GM12873 (cell line): ENCODE results near the gene SAA2.
A peak's percentile ranks its signal among the peaks of the same experiment; 100 is the strongest.

Experiments used
- TF ChIP-seq, protein P1 (sequence below): IDR thresholded peaks from 2 replicates; pipeline ENCODE4 v1.5.1; 2012; ENCODE audit warnings: low read depth, mild to moderate bottlenecking, moderate library complexity, low read length, control low read depth; ENCODE audit not compliant: insufficient read depth; ENCODE audit errors: missing control alignments

SAA2 gene

DNA sequence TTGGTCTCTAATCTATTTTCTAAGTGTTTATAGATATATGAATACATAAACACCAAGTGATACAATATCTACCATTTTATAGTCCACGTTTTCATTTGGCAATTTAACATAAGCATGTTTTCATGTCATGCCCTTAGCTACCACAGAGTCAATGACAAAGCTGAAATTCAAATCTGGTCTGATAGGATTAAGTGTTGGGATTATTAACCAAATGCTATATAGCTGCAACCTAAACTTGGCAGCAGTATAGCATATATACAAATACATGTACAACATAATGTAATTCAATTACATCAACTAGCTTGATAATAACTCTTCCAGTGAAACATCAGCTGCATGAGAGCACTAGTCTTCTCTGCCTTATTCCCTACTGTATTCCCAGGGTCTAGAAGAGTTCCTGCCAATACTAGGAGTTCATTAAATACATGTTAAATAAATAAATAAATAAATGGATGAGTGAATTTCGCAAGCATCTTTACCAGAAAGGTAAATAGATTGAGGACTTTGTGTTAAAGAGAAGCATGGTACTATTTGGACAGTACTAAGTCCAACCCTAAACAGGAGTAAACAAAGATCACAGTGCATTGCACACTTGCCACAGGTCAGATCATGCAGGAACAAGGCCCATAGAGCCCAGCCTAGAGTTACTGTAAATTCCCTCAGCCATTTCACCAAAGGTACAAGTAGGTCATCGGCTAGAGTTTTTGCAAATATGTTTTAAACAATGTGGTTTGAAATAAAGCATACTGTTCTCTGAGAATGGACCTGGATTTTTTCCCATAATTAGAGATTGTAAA lies 24.7 kb downstream of the SAA2 start:
- TF ChIP-seq, protein P1, sequence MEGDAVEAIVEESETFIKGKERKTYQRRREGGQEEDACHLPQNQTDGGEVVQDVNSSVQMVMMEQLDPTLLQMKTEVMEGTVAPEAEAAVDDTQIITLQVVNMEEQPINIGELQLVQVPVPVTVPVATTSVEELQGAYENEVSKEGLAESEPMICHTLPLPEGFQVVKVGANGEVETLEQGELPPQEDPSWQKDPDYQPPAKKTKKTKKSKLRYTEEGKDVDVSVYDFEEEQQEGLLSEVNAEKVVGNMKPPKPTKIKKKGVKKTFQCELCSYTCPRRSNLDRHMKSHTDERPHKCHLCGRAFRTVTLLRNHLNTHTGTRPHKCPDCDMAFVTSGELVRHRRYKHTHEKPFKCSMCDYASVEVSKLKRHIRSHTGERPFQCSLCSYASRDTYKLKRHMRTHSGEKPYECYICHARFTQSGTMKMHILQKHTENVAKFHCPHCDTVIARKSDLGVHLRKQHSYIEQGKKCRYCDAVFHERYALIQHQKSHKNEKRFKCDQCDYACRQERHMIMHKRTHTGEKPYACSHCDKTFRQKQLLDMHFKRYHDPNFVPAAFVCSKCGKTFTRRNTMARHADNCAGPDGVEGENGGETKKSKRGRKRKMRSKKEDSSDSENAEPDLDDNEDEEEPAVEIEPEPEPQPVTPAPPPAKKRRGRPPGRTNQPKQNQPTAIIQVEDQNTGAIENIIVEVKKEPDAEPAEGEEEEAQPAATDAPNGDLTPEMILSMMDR = no peak

DNA sequence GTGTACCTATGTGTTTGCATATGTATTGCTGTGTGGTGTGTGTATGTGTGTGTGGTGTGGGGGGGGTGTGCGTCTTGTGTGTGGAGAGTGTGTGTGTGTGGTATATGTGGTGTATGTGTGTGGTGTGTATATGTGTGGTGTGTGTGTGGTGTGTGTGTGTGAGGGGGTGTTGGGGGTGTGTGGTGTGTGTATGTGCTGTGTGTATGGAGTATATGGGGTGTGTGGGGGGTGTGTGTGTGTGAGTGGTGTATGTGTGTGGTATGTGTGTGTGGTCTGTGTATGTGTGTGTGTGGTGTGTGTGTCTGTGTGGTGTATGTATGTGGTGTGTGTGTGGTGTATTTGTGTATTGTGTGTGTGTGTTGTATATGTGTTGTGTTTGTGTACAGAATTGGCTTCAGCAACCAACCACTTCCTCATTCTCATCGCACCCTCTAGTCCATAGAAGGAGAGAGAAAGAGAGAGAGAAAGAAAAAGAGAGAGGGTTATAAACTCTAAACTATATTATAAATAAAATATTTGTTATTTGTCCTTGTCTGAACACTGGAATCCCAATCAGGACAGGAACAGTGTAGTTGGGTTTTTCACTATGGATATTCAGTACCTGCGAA lies 25.6 kb downstream of the SAA2 start:
- TF ChIP-seq, protein P1 = no peak

DNA sequence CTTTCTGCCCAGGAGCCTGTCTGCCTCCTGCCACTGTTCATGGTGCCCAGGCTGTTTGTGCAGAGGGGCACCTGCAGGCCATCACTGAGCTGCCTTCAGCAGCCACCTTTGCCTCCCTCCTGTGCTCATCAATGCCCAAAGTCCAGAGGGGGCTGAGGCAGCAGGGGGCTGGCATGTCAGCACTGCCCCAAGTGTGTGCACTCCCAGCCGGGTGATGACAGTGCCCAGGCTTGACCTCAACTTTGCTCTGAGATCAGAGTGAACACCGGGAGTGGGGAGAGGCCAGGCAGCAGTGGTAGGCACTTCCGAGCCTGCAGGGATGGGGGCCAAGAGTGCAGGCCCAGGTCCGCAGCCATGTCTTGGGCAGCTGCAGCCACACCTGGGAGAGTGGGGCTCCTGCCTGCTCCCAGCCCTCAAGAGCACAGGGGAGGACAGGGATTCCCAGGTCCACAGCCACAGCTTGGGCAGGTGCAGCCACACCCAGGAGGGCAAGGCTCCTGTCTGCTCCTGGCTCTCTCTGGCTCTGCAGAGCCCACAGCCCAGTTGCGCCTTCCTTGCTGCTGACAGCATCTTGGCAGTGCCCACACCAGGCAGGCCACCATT lies 27.1 kb downstream of the SAA2 start:
- TF ChIP-seq, protein P1 = no peak

DNA sequence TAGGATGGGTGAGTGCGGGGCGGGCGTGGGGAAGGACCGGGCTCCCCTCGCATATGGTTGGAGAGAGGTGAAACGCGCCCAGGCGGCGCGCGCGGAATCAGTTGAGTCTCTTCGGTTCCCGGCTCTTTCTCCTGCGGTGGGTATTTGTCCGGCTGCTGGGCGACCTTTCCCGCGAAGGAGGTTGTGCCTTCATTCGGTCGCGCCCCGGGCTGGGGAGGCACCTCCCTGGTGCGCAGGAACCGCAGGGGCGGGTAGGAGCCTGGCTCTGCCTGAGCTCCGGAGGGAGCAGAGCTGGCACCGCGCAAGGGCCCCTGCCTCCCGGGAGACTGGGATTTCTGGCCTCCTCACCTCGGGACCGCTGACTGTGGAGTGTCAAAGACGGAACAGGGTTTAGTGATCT lies 39.4 kb downstream of the SAA2 start:
- TF ChIP-seq, protein P1 = no peak

DNA sequence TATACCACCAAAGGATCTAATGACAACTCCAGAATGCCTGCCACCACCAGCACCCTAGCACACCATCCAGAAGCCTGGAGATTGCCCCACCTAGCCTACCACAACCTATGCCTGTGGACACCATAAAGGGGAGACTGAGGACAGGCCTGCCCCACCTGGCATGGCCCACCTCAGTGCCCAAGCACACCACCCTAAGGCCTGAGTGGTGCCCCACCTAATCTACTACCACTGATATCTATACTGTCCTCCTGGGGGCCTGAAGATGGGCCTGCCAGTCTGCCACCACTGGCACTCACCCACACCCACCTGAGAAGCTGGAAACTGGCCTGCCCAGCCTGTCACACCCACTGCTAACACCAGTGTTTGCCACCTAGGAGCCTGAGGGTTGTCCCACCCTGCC lies 43.7 kb downstream of the SAA2 start:
- TF ChIP-seq, protein P1 = no peak

DNA sequence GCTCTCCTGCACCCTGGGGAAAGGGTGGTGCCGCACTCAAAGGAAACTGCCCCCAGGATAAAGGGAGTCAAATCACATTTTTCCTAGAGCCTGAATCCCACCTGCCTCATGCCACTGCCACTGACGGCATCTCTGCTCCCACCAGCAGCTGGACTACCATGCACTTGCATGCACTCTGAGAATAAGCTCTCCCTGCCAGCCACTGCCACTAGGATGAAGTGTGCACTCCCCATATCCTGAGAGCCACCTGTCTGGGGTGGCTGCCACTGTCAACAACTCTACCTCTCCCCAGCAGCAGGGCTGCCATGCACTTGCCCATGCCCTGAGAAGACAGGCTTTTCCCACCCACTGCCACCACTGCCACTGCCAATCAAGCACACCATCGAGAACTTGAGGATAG lies 44.2 kb downstream of the SAA2 start:
- TF ChIP-seq, protein P1 = no peak

DNA sequence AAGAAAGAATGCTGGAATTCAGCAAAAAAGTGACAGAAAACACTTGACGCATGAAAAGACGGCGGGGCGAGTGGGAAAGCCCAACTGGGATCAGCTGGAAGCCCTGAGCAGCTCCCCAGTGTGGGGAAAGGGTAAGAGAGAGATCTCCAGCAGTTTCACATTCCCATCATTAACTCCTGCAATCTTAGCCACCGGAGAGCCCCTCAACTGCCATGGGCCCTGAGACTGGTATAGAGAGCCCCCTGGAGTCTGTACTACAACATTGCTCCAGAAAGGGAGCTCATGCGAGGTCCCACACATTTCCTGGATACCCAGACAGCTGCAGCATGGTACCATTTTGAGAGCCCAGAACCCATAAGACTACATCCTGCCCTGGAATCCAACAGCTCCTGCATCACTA lies 44.7 kb downstream of the SAA2 start:
- TF ChIP-seq, protein P1 = peak; percentile 66
